CD4-positive, alpha-beta T cell (primary cell): ENCODE data around the gene FBXL22. TPM values are rescaled to one million over a fixed set of nuclear protein-coding genes. Genes with fewer than 3 reads are reported as not detected.
A peak's percentile ranks its signal among the peaks of the same experiment; 100 is the strongest.

Source experiments
- ATAC-seq: fragments of 200-7000 bp; cut with Tn5 transposase; one replicate; pipeline ENCODE4 v1.10.0; 2022; ENCODE audit warnings: mild to moderate bottlenecking; ENCODE audit not compliant: poor library complexity
- CTCF ChIA-PET: fragments of 350-600 bp; sonication (Branson Sonifier 250); formaldehyde crosslinking; loops from one replicate; lab custom pipeline; 2021; ENCODE audit warnings: antibody characterized with exemption, inconsistent platforms; lab: Charles Lee
- POLR2A ChIA-PET: fragments of 350-600 bp; sonication (Branson Sonifier 250); formaldehyde crosslinking; loops from one replicate; lab custom pipeline; 2021; ENCODE audit warnings: antibody characterized with exemption, inconsistent platforms; lab: Charles Lee
- DNase-seq, 14 experiments: peaks; one replicate each; pipeline ENCODE4 v3.0.0-alpha.2; 2013 to 2020; ENCODE audit warnings: mixed read lengths in 2 of 14
- H3K27ac ChIP-seq, 2 donors: one replicate each; pipeline versions ENCODE4 v1.5.1 to v1.7.0; 2013; ENCODE audit warnings: low read length in 2 of 2, low read depth in 1 of 2, mild to moderate bottlenecking in 1 of 2
- H3K27me3 ChIP-seq, 2 experiments: 1 replicate in 1 of 2; 2 replicates in 1 of 2; pipeline versions ENCODE4 v1.6.1 to v1.7.0; 2013; ENCODE audit warnings: low read length in 2 of 2, control low read depth in 1 of 2, mild to moderate bottlenecking in 1 of 2, moderate library complexity in 1 of 2; ENCODE audit not compliant: insufficient read depth in 2 of 2, control insufficient read depth in 1 of 2
- H3K36me3 ChIP-seq: one replicate; pipeline ENCODE4 v1.6.1; 2013; ENCODE audit warnings: low read length, control low read depth; ENCODE audit not compliant: insufficient read depth
- H3K4me1 ChIP-seq: one replicate; pipeline ENCODE4 v1.6.1; 2013; ENCODE audit warnings: low read length, control low read depth; ENCODE audit not compliant: insufficient read depth
- H3K4me3 ChIP-seq: one replicate; pipeline ENCODE4 v1.5.1; 2013; ENCODE audit warnings: mild to moderate bottlenecking, low read length, moderate library complexity
- H3K9me3 ChIP-seq, 2 experiments: 1 replicate in 1 of 2; 2 replicates in 1 of 2; pipeline versions ENCODE4 v1.6.1 to v1.7.0; 2013; ENCODE audit warnings: low read length in 2 of 2, mild to moderate bottlenecking in 2 of 2, control low read depth in 1 of 2, moderate library complexity in 1 of 2; ENCODE audit not compliant: control insufficient read depth in 1 of 2, insufficient read depth in 1 of 2
- H3K27ac Mint-ChIP-seq: one replicate; pipeline ENCODE4 v1.8.0; 2020; ENCODE audit warnings: mixed read lengths
- H3K27me3 Mint-ChIP-seq: one replicate; pipeline ENCODE4 v1.8.0; 2021; ENCODE audit warnings: mixed read lengths
- H3K36me3 Mint-ChIP-seq: one replicate; pipeline ENCODE4 v1.8.0; 2021; ENCODE audit warnings: low read depth, mixed read lengths
- H3K4me1 Mint-ChIP-seq: one replicate; pipeline ENCODE4 v1.8.0; 2021; ENCODE audit warnings: low read depth, mixed read lengths
- H3K4me3 Mint-ChIP-seq: one replicate; pipeline ENCODE4 v1.8.0; 2020; ENCODE audit warnings: mild to moderate bottlenecking, mixed read lengths
- H3K9me3 Mint-ChIP-seq: one replicate; pipeline ENCODE4 v1.8.0; 2020; ENCODE audit warnings: mixed read lengths
- intact Hi-C, 2 experiments: fragments of 100-400 bp; cut with DNase I in 1 of 2; cut with micrococcal nuclease in 1 of 2; formaldehyde crosslinking; loops; one replicate each; pipeline versions ENCODE4 v1.15.1 to v1.9.0; 2023 to 2025; cut with DNase I, micrococcal nuclease
- total RNA-seq, 174 experiments: library from RNA in 2 of 174; stranded (reverse) in 2 of 174; gene quantifications; one replicate each; pipeline ENCODE4 v1.2.3 and lab custom pipeline; 2021 to 2026
- TF ChIP-seq, protein P1 (sequence below): fragments of 200-600 bp; IDR thresholded peaks from one replicate; pipeline ENCODE4 v1.8.0; 2022; ENCODE audit warnings: antibody characterized with exemption, mild to moderate bottlenecking

FBXL22 gene
- total RNA-seq, 2 experiments from 2014 or later: 0.66 to 1.6 TPM

DNA sequence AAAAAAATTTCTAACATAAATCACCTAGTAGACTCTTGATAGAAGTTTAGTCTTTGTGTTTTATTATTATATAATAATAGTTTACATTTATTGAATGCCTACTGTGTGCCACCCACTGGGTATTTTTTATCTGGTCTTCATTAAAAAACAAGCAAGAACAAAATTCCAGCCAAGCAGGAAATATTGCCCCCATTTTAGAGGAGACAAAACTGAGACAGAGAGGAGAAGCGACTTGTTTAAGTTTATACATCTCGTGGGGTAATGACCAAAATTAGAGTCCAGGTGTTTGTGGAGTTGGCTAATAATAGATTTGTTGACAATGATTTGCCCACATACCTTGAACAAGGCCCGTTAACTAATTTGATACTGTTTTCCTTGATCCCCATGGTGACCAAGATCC lies 33.1 kb upstream of the FBXL22 start:
- TF ChIP-seq, protein P1, sequence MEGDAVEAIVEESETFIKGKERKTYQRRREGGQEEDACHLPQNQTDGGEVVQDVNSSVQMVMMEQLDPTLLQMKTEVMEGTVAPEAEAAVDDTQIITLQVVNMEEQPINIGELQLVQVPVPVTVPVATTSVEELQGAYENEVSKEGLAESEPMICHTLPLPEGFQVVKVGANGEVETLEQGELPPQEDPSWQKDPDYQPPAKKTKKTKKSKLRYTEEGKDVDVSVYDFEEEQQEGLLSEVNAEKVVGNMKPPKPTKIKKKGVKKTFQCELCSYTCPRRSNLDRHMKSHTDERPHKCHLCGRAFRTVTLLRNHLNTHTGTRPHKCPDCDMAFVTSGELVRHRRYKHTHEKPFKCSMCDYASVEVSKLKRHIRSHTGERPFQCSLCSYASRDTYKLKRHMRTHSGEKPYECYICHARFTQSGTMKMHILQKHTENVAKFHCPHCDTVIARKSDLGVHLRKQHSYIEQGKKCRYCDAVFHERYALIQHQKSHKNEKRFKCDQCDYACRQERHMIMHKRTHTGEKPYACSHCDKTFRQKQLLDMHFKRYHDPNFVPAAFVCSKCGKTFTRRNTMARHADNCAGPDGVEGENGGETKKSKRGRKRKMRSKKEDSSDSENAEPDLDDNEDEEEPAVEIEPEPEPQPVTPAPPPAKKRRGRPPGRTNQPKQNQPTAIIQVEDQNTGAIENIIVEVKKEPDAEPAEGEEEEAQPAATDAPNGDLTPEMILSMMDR: no peak
- no peaks in the 10 kb centered on the region for H3K27me3 Mint-ChIP-seq
- H3K9me3 ChIP-seq: no peaks in the 10 kb centered on the region
- DNase-seq (no peak), ATAC-seq (no peak)
- POLR2A ChIA-PET: no interaction called here
- H3K36me3 Mint-ChIP-seq: peaks cover 86% of the 10 kb centered on the region
- no peak overlapping the region for H3K27ac ChIP-seq
- H3K4me1 Mint-ChIP-seq: peaks cover 22% of the 10 kb centered on the region
- no peak overlapping the region for H3K4me3 ChIP-seq
- H3K9me3 Mint-ChIP-seq: no peaks in the 10 kb centered on the region
- H3K27ac Mint-ChIP-seq: peak overlapping the region; percentile 34
- intact Hi-C loops: loop anchor here in 1 of 2 experiments (5.0 kb wide), 1 partner anchor 97 kb away; no protein-coding TSS in a partner anchor
- no peaks in the 10 kb centered on the region for H3K4me1 ChIP-seq
- no peaks in the 10 kb centered on the region for H3K27me3 ChIP-seq
- no peak overlapping the region for H3K4me3 Mint-ChIP-seq
- H3K36me3 ChIP-seq: peaks cover 94% of the 10 kb centered on the region
- CTCF ChIA-PET: interaction anchor here (1.2 to 2.3 kb wide), 2 partner anchors 11 to 97 kb away, joined by 4 to 15 read pairs; no protein-coding TSS in a partner anchor

DNA sequence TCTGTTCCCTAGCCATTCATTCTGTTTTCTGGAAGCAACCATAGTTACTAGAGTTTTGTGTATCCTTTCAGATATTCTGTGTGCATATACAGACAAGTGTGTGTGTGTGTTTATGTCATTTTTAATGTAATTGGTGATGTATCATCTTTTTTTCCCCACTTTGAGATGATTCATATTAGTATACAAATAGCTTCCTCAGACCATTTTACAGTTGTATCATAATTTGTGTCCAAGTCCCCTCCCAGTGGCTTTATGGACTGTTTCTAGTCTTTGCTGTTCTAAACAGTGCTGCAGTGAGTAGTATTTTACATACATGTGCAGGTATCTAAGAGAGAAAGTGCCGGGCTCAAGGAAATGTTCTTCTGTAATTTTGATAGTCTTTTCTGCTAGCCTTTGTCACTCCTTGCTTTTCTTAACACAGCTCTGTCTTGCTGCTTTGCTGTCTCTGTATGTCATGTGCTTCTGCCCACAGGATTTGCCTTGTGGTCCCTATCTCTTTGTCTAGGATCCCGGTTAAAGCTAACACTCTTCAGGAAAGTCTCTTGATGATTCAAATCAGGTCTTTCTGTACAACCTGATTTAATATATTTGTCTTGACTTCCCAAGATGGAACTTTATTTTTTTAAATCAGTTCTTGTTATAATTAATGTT lies 31.5 kb upstream of the FBXL22 start:
- Histone ChIP-seq H3K4me3 (no peak overlapping the region), H3K4me1 (no peaks in the 10 kb centered on the region), H3K36me3 (peaks cover 95% of the 10 kb centered on the region), H3K9me3 (no peaks in the 10 kb centered on the region), H3K27ac (no peak overlapping the region), H3K27me3 (no peaks in the 10 kb centered on the region)
- intact Hi-C loops: no loop called here
- H3K27me3 Mint-ChIP-seq: no peaks in the 10 kb centered on the region
- CTCF ChIA-PET: interaction anchor here (1.1 to 2.3 kb wide), 2 partner anchors 45 to 99 kb away, joined by 3 to 15 read pairs; no protein-coding TSS in a partner anchor
- H3K4me3 Mint-ChIP-seq: no peak overlapping the region
- TF ChIP-seq, protein P1: no peak
- peaks cover 20% of the 10 kb centered on the region for H3K4me1 Mint-ChIP-seq
- peaks cover 86% of the 10 kb centered on the region for H3K36me3 Mint-ChIP-seq
- POLR2A ChIA-PET: no interaction called here
- H3K27ac Mint-ChIP-seq: peak overlapping the region; percentile 34
- no peak for DNase-seq
- H3K9me3 Mint-ChIP-seq: no peaks in the 10 kb centered on the region
- ATAC-seq: no peak

DNA sequence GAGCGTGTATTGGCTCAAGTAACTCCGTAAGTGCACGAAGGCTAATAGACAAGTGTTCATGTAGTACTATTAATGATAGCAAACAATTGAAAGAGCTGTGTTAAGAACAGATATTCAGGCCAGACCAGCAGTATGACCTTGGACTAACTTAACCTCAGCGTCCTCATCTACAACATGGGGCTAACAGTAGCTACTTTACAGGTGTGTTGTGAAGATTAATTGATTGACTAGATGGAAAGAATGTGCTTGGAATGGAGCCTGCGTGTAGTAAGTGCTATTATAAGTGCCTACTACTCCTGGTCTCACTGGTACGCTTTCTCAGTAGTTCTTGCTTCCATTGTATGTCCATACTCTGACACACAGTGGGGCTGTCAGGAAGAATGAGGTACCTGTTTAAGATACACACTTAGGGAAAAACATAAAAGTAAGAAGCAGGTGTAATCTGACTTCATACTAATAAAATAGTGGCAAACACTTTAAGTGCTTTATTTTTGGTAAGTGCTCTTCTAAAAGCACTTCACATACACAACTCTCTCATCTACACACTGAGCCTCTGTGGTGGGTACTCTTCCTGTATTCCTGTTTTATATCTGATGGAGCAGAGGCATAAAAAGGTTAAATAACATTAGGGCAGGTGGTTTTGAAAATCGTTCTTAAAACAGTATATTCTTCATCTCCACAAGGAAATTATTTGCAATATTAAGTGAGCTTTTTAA lies 24.3 kb upstream of the FBXL22 start:
- no peaks in the 10 kb centered on the region for H3K9me3 Mint-ChIP-seq
- TF ChIP-seq, protein P1: no peak
- H3K36me3 ChIP-seq: peaks cover 91% of the 10 kb centered on the region
- ATAC-seq (no peak), DNase-seq (no peak)
- peak overlapping the region; percentile 53 for H3K27ac Mint-ChIP-seq
- H3K4me3 ChIP-seq: no peak overlapping the region
- H3K4me1 ChIP-seq: no peaks in the 10 kb centered on the region
- H3K9me3 ChIP-seq: no peaks in the 10 kb centered on the region
- no peaks in the 10 kb centered on the region for H3K27me3 Mint-ChIP-seq
- H3K27me3 ChIP-seq: no peaks in the 10 kb centered on the region
- ChIA-PET POLR2A (interaction anchor here (0.7 to 1.2 kb wide), 2 partner anchors 20 to 76 kb away, joined by 3 read pairs; no protein-coding TSS in a partner anchor), CTCF (interaction anchor here (1.1 to 1.9 kb wide), 2 partner anchors 10 to 106 kb away, joined by 4 to 5 read pairs; no protein-coding TSS in a partner anchor)
- intact Hi-C loops: loop anchor here in 1 of 2 experiments (2.0 to 5.0 kb wide), 2 partner anchors 16 to 74 kb away; no protein-coding TSS in a partner anchor
- peaks cover 93% of the 10 kb centered on the region for H3K36me3 Mint-ChIP-seq
- H3K4me3 Mint-ChIP-seq: no peak overlapping the region
- H3K27ac ChIP-seq: no peak overlapping the region
- peaks cover 27% of the 10 kb centered on the region for H3K4me1 Mint-ChIP-seq
